Effector memory CD4-positive, alpha-beta T cell (primary cell): Measurements from ENCODE around the gene TMEM132D.

Experiments
- DNase-seq, 3 donors: peaks; one replicate each; pipeline ENCODE4 v3.0.0-alpha.2; 2020
- H3K27ac ChIP-seq: 2 replicates; pipeline ENCODE4 v1.7.0; 2013; ENCODE audit warnings: mild to moderate bottlenecking, low read length, moderate library complexity; ENCODE audit not compliant: insufficient read depth, poor library complexity, severe bottlenecking
- H3K27me3 ChIP-seq: replicated peaks from 2 replicates; pipeline ENCODE4 v1.7.0; 2013; ENCODE audit warnings: mild to moderate bottlenecking, low read length; ENCODE audit not compliant: insufficient read depth, control insufficient read depth, poor library complexity, severe bottlenecking
- H3K36me3 ChIP-seq: 2 replicates; pipeline ENCODE4 v1.7.0; 2013; ENCODE audit warnings: mild to moderate bottlenecking, low read length, moderate library complexity; ENCODE audit not compliant: control insufficient read depth, insufficient read depth
- H3K4me1 ChIP-seq: 2 replicates; pipeline ENCODE4 v1.7.0; 2013; ENCODE audit warnings: low read length, mild to moderate bottlenecking; ENCODE audit not compliant: control insufficient read depth, insufficient read depth, poor library complexity, severe bottlenecking
- H3K4me3 ChIP-seq: 2 replicates; pipeline ENCODE4 v1.7.0; 2013; ENCODE audit warnings: low read length, low read depth, mild to moderate bottlenecking; ENCODE audit not compliant: insufficient read depth, poor library complexity, severe bottlenecking
- H3K9me3 ChIP-seq: 2 replicates; pipeline ENCODE4 v1.7.0; 2013; ENCODE audit warnings: mild to moderate bottlenecking, low read length, moderate library complexity; ENCODE audit not compliant: control insufficient read depth

Gene TMEM132D

GRCh38 chr12:129150721-129151120, 753.1 kb downstream of the TMEM132D start:
- no peak overlapping the region for H3K27ac ChIP-seq
- H3K4me1 ChIP-seq = no peaks in the 10 kb centered on the region
- no peak overlapping the region for H3K4me3 ChIP-seq
- H3K36me3 ChIP-seq = no peaks in the 10 kb centered on the region
- H3K9me3 ChIP-seq = no peaks in the 10 kb centered on the region
- DNase-seq = no peak
- no peaks in the 10 kb centered on the region for H3K27me3 ChIP-seq

DNA sequence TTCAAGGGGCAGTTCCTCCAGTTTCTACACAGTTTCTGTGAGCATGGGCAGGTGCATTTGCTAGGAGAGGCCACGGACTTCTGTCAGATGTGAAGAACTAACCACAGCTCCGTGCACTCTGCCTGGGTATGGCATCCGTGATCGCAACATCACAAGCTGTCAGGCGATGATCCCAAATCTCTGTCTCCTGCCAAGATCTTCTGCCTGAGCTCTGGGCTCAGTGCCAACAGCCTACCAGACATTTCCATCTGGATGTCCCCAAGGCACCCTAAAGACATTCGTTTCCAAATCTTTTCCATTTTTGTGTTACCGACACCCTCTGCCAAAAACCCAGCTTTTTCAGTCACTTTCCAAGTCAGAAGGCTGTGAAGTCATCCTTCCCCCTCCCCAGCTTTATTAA, 758.4 kb downstream of the TMEM132D start:
- Histone ChIP-seq H3K27me3 (no peaks in the 10 kb centered on the region), H3K27ac (no peak overlapping the region), H3K36me3 (no peaks in the 10 kb centered on the region), H3K4me3 (no peak overlapping the region), H3K4me1 (no peaks in the 10 kb centered on the region), H3K9me3 (no peaks in the 10 kb centered on the region)
- no peak for DNase-seq

- Histone ChIP-seq H3K36me3 (no peaks in the 10 kb centered on the region), H3K9me3 (no peaks in the 10 kb centered on the region), H3K4me3 (no peak overlapping the region), H3K27ac (no peak overlapping the region), H3K4me1 (no peaks in the 10 kb centered on the region), H3K27me3 (no peaks in the 10 kb centered on the region)
- DNase-seq = no peak
Observed at GRCh38 chr12:129138776-129139175, 765.0 kb downstream of the TMEM132D start.

DNA sequence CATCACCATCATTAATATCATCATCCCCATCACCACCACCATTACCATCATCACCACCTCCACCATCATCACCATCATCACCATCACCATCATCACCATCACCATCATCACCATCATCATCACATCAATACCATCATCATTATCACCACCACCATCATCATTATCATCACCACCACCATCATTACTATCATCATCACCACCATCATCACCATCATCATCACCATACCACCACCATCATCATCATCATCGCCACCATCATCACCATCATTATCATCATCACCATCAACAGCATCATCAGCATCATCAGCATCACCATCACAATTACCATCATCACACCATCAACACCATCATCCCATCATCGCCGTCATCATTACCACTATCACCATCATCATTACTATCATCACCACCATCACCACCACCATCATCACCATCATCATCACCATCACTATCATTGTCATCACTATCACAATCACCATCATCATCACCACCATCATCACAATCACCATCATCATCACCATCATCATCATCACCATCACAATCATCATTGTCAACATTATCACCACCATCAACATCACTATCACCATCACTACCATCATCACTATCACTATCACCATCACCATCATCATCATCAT, 767.0 kb downstream of the TMEM132D start:
- Histone ChIP-seq H3K36me3 (no peaks in the 10 kb centered on the region), H3K9me3 (no peaks in the 10 kb centered on the region)

DNA sequence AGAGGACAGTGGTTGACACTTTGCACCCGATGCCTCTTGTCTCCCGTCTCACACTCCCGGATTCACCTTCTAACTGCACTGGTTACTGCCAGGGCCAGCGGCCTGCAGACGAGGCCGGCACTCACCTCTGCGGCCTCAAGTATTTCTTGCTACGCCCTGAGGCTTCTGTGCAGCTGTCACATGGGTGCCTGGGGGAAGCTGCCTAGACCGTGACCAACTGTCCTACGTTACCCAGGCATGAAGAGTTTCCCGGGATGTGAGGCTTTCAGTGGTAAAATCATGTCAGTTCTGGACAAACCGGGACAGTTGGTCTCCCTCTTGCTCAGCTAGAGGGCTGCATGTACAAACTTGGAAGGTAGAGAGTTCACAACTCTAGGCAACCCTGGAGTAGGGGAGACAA, 776.1 kb downstream of the TMEM132D start:
- DNase-seq = no peak
- H3K4me1 ChIP-seq = no peaks in the 10 kb centered on the region
- H3K4me3 ChIP-seq = no peak overlapping the region
- H3K27ac ChIP-seq = no peak overlapping the region
- no peaks in the 10 kb centered on the region for H3K36me3 ChIP-seq
- H3K9me3 ChIP-seq = no peaks in the 10 kb centered on the region
- H3K27me3 ChIP-seq = no peaks in the 10 kb centered on the region

More for the DNA sequence above, 767.0 kb downstream of the TMEM132D start:
- Histone ChIP-seq H3K27ac (no peak overlapping the region), H3K27me3 (no peaks in the 10 kb centered on the region), H3K4me1 (no peaks in the 10 kb centered on the region), H3K4me3 (no peak overlapping the region)
- DNase-seq = no peak

GRCh38 chr12:129127211-129127610, 776.6 kb downstream of the TMEM132D start:
- no peaks in the 10 kb centered on the region for H3K27me3 ChIP-seq
- no peak for DNase-seq

DNA sequence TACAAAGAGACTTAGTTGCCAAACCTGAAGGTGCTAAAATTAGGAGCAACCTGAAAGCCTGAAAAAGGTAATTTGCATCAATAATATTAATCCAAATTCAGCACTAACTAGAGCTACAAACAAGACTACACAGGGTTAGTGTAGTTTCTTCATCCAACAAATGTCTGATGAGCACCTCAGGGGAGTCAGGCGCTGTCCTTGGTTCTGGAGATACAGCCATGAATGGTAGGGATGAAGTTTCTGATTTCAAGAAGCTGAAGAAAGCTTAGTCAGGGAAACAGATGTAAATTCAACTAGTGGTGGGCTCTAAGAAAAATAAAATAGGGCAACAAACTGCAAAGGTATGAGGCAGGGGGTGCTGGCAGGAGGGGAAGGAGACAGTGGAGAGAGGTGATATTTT, 784.3 kb downstream of the TMEM132D start:
- Histone ChIP-seq H3K4me3 (no peak overlapping the region), H3K27ac (no peak overlapping the region), H3K36me3 (no peaks in the 10 kb centered on the region), H3K9me3 (no peaks in the 10 kb centered on the region), H3K27me3 (no peaks in the 10 kb centered on the region), H3K4me1 (no peaks in the 10 kb centered on the region)
- no peak for DNase-seq

More at GRCh38 chr12:129127211-129127610, 776.6 kb downstream of the TMEM132D start:
- no peaks in the 10 kb centered on the region for H3K4me1 ChIP-seq
- no peak overlapping the region for H3K27ac ChIP-seq
- no peak overlapping the region for H3K4me3 ChIP-seq
- H3K36me3 ChIP-seq = no peaks in the 10 kb centered on the region
- H3K9me3 ChIP-seq = no peaks in the 10 kb centered on the region

- H3K4me1 ChIP-seq = no peaks in the 10 kb centered on the region
- no peaks in the 10 kb centered on the region for H3K27me3 ChIP-seq
- H3K27ac ChIP-seq = no peak overlapping the region
- no peak for DNase-seq
- H3K4me3 ChIP-seq = no peak overlapping the region
- no peaks in the 10 kb centered on the region for H3K36me3 ChIP-seq
- no peaks in the 10 kb centered on the region for H3K9me3 ChIP-seq
Observed at GRCh38 chr12:129115558-129115957, 788.3 kb downstream of the TMEM132D start.

GRCh38 chr12:129110575-129110974, 793.2 kb downstream of the TMEM132D start:
- Histone ChIP-seq H3K9me3 (no peaks in the 10 kb centered on the region), H3K4me3 (no peak overlapping the region), H3K27me3 (no peaks in the 10 kb centered on the region), H3K4me1 (no peaks in the 10 kb centered on the region), H3K27ac (no peak overlapping the region), H3K36me3 (no peaks in the 10 kb centered on the region)
- DNase-seq = no peak

DNA sequence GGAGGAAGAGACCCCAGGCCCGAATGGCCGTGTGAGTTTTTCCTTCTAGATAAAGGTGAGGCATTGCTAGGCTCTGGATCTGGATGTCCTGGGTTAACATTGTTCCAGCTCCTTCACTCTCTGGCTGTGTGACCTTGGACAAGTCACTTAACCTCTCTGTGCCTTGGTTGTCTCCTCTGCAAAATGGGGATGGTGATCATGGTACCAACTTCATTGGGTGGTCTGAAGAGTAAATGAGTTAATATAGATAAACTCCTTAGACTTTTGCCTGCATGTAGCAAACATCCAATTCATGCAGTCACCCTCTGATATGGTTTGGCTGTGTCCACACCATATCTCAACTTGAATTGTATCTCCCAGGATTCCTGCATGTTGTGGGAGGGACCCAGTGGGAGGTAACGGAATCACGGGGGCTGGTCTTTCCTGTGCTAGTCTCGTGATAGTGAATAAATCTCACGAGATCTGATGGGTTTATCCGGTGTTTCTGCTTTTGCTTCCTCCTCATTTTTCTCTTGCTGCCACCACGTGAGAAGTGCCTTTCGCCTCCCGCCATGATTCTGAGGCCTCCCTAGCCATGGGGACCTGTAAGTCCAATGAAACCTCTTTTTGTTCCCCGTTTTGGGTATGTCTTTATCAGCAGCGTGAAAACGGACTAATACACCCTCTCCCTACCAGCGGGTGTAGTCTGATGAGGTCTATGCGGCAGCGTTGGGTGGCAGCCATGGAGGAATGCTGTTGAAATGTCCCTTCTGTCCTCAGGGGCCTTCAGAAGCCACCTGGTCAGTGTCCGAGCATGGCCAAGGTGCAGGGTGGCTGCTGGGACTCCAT, 794.4 kb downstream of the TMEM132D start:
- Histone ChIP-seq H3K27ac (no peak overlapping the region), H3K4me3 (no peak overlapping the region), H3K4me1 (no peaks in the 10 kb centered on the region), H3K9me3 (no peaks in the 10 kb centered on the region), H3K36me3 (no peaks in the 10 kb centered on the region), H3K27me3 (no peaks in the 10 kb centered on the region)
- no peak for DNase-seq
